Measurements from ENCODE around the gene SLC1A2.

GRCh38 chr11:35418282-35419183 is 825 bp downstream of the SLC1A2 start:
- TF ChIP-seq, protein P1, sequence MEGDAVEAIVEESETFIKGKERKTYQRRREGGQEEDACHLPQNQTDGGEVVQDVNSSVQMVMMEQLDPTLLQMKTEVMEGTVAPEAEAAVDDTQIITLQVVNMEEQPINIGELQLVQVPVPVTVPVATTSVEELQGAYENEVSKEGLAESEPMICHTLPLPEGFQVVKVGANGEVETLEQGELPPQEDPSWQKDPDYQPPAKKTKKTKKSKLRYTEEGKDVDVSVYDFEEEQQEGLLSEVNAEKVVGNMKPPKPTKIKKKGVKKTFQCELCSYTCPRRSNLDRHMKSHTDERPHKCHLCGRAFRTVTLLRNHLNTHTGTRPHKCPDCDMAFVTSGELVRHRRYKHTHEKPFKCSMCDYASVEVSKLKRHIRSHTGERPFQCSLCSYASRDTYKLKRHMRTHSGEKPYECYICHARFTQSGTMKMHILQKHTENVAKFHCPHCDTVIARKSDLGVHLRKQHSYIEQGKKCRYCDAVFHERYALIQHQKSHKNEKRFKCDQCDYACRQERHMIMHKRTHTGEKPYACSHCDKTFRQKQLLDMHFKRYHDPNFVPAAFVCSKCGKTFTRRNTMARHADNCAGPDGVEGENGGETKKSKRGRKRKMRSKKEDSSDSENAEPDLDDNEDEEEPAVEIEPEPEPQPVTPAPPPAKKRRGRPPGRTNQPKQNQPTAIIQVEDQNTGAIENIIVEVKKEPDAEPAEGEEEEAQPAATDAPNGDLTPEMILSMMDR (IDR thresholded peaks at IDR 0.05; ENCODE audit: insufficient read depth, low read length, poor library complexity, severe bottlenecking) = no peak
- TF ChIP-seq EZH2phosphoT487 (conservative IDR thresholded peaks at IDR 0.05; ENCODE audit: low read length) = no peak
